ENCODE data around the gene CER1.
A peak's percentile ranks its signal among the peaks of the same experiment; 100 is the strongest.

Gene CER1

GRCh38 chr9:14693251-14693861, 29.2 kb downstream of the CER1 start, which contains the start of gene ZDHHC21:
TSS of gene ZDHHC21 (minus strand) at chr9:14693432. CDS start at chr9:14674340, 19,092 bp downstream.
- TF ChIP-seq, protein P1, sequence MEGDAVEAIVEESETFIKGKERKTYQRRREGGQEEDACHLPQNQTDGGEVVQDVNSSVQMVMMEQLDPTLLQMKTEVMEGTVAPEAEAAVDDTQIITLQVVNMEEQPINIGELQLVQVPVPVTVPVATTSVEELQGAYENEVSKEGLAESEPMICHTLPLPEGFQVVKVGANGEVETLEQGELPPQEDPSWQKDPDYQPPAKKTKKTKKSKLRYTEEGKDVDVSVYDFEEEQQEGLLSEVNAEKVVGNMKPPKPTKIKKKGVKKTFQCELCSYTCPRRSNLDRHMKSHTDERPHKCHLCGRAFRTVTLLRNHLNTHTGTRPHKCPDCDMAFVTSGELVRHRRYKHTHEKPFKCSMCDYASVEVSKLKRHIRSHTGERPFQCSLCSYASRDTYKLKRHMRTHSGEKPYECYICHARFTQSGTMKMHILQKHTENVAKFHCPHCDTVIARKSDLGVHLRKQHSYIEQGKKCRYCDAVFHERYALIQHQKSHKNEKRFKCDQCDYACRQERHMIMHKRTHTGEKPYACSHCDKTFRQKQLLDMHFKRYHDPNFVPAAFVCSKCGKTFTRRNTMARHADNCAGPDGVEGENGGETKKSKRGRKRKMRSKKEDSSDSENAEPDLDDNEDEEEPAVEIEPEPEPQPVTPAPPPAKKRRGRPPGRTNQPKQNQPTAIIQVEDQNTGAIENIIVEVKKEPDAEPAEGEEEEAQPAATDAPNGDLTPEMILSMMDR (IDR thresholded peaks at IDR 0.05): no peak

- TF ChIP-seq, protein P1 (IDR thresholded peaks at IDR 0.05): peak; percentile 15; the same call in 1 of the 2 replicates
Measured at GRCh38 chr9:14692470-14693250, 29.9 kb downstream of the CER1 start.

DNA sequence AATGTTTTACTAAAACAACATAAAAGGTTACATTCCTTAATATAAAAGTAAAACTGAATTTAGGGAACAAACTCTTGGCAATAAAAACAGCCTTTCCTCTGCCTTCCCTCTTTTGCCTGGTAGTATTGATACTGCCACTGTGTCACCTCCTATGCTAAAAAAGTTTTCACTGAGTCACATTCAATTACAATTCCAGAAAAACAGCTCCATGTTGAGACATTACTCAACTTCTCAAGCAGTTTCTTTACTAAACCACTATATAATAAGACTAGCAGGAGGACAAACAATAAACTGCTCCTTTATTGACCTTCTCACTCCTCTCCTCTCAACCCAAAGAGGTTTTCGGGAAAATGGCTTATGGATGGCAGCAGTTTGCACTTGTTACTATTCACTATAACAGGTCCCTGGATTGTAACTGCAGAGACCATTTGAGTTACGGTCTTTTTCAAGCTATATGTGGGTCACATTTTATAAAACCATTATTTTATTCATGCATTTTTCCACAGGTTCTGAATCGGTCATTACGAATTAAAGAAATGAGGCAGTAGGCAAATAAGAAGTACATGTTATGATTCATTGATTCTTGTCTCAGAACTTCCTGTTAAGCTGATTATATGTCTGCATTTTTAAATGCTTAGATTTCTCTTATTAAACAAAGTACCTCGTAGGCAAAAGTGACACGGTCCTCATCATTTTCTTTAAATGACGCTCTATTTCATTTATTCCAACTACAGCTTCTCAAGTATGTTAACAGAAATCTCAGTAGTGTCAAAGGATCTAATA, 31.4 kb downstream of the CER1 start:
- TF ChIP-seq, protein P1 (IDR thresholded peaks at IDR 0.05): no peak

DNA sequence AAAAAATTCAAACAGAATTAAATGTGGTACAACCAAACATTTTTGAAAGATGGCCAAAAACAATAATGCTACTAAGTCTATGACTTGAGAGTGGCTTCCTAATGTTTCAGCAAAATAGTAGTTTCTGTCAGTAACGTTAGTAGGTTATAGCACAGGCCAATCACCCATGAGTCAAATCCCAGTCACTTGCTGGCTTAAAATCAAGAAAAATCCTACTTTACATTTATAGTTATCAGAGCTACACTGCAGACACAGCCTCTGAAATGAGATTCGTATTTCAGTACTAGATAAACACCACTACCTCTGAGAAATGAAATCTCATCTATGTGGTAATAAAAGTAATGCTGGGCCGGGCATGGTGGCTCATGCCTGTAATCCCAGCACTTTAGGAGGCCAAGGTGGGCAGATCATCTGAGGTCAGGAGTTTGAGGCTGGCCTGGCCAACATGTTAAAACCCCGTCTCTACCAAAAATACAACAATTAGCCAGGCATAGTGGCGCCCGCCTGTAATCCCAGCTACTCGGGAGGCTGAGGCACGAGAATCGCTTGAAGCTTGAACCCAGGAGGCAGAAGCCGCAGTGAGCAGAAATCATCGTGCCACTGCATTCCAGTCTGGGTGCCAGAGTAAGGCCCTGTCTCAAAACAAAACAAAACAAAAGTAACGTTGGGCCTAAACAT, 35.4 kb downstream of the CER1 start:
- TF ChIP-seq, protein P1 (IDR thresholded peaks at IDR 0.05): no peak

DNA sequence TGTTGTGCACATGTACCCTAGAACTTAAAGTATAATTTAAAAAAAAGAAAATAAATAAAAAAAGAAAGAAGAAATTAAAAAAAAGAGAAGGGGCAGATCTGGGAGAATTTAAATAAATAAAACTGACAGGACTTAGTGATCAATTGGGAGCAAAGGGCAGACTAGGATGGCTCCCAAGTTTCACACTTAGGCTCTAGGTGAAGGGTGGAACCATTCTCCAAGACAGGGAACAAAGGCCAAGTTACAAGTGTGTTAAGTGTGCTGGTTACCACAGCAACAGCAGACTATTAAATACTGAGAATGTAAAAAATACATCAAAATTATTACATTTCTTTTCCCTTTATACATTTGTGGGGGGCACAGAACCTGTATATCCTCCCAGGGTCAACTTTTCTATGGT, 36.4 kb downstream of the CER1 start:
- TF ChIP-seq, protein P1 (IDR thresholded peaks at IDR 0.05): no peak

GRCh38 chr9:14678776-14679175, 43.8 kb downstream of the CER1 start:
- TF ChIP-seq, protein P1 (IDR thresholded peaks at IDR 0.05): no peak

- TF ChIP-seq, protein P1 (IDR thresholded peaks at IDR 0.05): no peak
Measured at GRCh38 chr9:14677872-14678271, 44.7 kb downstream of the CER1 start.
